GM21529 (cell line): Measurements from ENCODE around the gene LDLRAD3.
"Not testable (repeated sequence)": the region's sequence is repeated elsewhere in the genome, so short reads cannot be mapped to it uniquely, and the experiment has no call there.

Experiments
- ATAC-seq: cut with Tn5 transposase; IDR thresholded peaks from one replicate; pipeline ENCODE4 v1.9.1; 2021; ENCODE audit not compliant: unreplicated experiment

LDLRAD3 gene

GRCh38 chr11:36044636-36045035, 100.8 kb downstream of the LDLRAD3 start:
- ATAC-seq: no peak

GRCh38 chr11:36045945-36046344, 102.1 kb downstream of the LDLRAD3 start:
- not testable (repeated sequence) for ATAC-seq

GRCh38 chr11:36046932-36047331, 103.1 kb downstream of the LDLRAD3 start:
- ATAC-seq: no peak

- no peak for ATAC-seq
Measured at GRCh38 chr11:36047344-36047743, 103.5 kb downstream of the LDLRAD3 start.

- ATAC-seq: no peak
Measured at GRCh38 chr11:36048496-36049247, 104.8 kb downstream of the LDLRAD3 start.

GRCh38 chr11:36051235-36052144, 107.6 kb downstream of the LDLRAD3 start:
- no peak for ATAC-seq

- ATAC-seq: no peak
Measured at GRCh38 chr11:36053281-36053680, 109.4 kb downstream of the LDLRAD3 start.

GRCh38 chr11:36053862-36054261, 110.0 kb downstream of the LDLRAD3 start:
- no peak for ATAC-seq

- no peak for ATAC-seq
Measured at GRCh38 chr11:36054628-36055027, 110.8 kb downstream of the LDLRAD3 start.

GRCh38 chr11:36056160-36056751, 112.4 kb downstream of the LDLRAD3 start:
- ATAC-seq: no peak

- no peak for ATAC-seq
Measured at GRCh38 chr11:36057379-36058042, 113.6 kb downstream of the LDLRAD3 start.

- no peak for ATAC-seq
Measured at GRCh38 chr11:36059660-36060059, 115.8 kb downstream of the LDLRAD3 start.

- ATAC-seq: no peak
Measured at GRCh38 chr11:36060926-36061325, 117.1 kb downstream of the LDLRAD3 start.

- ATAC-seq: no peak
Measured at GRCh38 chr11:36061471-36061870, 117.6 kb downstream of the LDLRAD3 start.

GRCh38 chr11:36062796-36063365, 119.0 kb downstream of the LDLRAD3 start:
- ATAC-seq: no peak

GRCh38 chr11:36065436-36065835, 121.6 kb downstream of the LDLRAD3 start:
- ATAC-seq: no peak

GRCh38 chr11:36066891-36067290, 123.0 kb downstream of the LDLRAD3 start:
- no peak for ATAC-seq

GRCh38 chr11:36069576-36070212, 125.8 kb downstream of the LDLRAD3 start:
- no peak for ATAC-seq

GRCh38 chr11:36070213-36070953, 126.5 kb downstream of the LDLRAD3 start:
- no peak for ATAC-seq

- no peak for ATAC-seq
Measured at GRCh38 chr11:36070954-36071330, 127.1 kb downstream of the LDLRAD3 start.
